Measurements from ENCODE around the gene TCHH.
"Not testable (repeated sequence)": the region's sequence is repeated elsewhere in the genome, so short reads cannot be mapped to it uniquely, and the experiment has no call there.

DNA sequence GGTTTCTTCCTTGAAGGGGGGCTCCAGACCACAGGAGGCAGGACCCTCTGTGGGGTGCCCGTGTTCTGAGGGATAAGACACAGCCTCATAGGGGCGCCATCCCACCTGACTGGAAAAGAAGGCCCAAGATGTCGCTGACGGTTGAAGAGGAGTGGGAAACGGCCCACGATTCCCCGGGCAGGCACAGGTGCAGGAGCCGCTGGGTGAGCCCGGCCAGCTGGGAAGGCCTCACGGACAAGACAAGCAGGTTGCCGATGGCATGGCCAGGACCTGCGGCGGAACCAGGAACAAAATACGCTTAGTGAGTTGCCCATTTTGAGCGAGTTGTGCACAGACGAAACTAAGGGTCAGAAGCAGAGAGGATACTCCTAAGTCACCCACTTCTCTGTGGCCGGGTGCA lies 34.8 kb downstream of the TCHH start:
- TF ChIP-seq, protein P1, sequence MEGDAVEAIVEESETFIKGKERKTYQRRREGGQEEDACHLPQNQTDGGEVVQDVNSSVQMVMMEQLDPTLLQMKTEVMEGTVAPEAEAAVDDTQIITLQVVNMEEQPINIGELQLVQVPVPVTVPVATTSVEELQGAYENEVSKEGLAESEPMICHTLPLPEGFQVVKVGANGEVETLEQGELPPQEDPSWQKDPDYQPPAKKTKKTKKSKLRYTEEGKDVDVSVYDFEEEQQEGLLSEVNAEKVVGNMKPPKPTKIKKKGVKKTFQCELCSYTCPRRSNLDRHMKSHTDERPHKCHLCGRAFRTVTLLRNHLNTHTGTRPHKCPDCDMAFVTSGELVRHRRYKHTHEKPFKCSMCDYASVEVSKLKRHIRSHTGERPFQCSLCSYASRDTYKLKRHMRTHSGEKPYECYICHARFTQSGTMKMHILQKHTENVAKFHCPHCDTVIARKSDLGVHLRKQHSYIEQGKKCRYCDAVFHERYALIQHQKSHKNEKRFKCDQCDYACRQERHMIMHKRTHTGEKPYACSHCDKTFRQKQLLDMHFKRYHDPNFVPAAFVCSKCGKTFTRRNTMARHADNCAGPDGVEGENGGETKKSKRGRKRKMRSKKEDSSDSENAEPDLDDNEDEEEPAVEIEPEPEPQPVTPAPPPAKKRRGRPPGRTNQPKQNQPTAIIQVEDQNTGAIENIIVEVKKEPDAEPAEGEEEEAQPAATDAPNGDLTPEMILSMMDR (IDR thresholded peaks at IDR 0.05): not testable (repeated sequence)
- not testable (repeated sequence) for TF ChIP-seq POLR2A (IDR thresholded peaks at IDR 0.05)
